H1 (cell line): ENCODE results near the gene GSX1.

Experiments used
- CTCF ChIP-seq, 3 experiments: IDR thresholded peaks; 1 replicate in 2 of 3; 2 replicates in 1 of 3; pipeline versions ENCODE4 v1.5.1 to v1.6.1; 2011; ENCODE audit warnings: low read length in 3 of 3, mild to moderate bottlenecking in 3 of 3, inconsistent platforms in 2 of 3, low read depth in 1 of 3, moderate library complexity in 1 of 3; ENCODE audit not compliant: insufficient read depth in 1 of 3; ENCODE audit errors: control extremely low read depth in 1 of 3
- POLR2A ChIP-seq, 2 experiments: IDR thresholded peaks; 1 replicate in 1 of 2; 2 replicates in 1 of 2; pipeline ENCODE4 v1.6.1; 2011; ENCODE audit warnings: low read depth in 2 of 2, low read length in 2 of 2, mild to moderate bottlenecking in 2 of 2; ENCODE audit errors: control extremely low read depth in 1 of 2
- POLR2AphosphoS5 ChIP-seq: IDR thresholded peaks from 2 replicates; pipeline ENCODE4 v1.6.1; 2011; ENCODE audit warnings: low read depth, low read length
- RBBP5 ChIP-seq: IDR thresholded peaks from 2 replicates; pipeline ENCODE4 v1.7.1; 2012; ENCODE audit warnings: low read depth, mild to moderate bottlenecking, inconsistent platforms, low read length, moderate library complexity, borderline replicate concordance
- RFX5 ChIP-seq: IDR thresholded peaks from 2 replicates; pipeline ENCODE4 v1.6.1; 2011; ENCODE audit warnings: low read depth, low read length, improper control_type of control experiment, borderline replicate concordance
- SAP30 ChIP-seq: fragments of 300-600 bp; sonication (generic); IDR thresholded peaks from 2 replicates; pipeline ENCODE4 v1.7.1; 2012; ENCODE audit warnings: low read length, moderate library complexity, mild to moderate bottlenecking, inconsistent platforms; ENCODE audit not compliant: insufficient read depth, insufficient replicate concordance

- TF ChIP-seq RFX5, result no peak
- TF ChIP-seq SAP30, result no peak
- no peak for TF ChIP-seq POLR2A (IDR thresholded peaks at IDR 0.05; ENCODE audit: control extremely low read depth in 1 of 2, low read depth in 2 of 2, low read length in 2 of 2)
- TF ChIP-seq CTCF (IDR thresholded peaks at IDR 0.05; ENCODE audit: control extremely low read depth in 1 of 3, insufficient read depth in 1 of 3, low read depth in 1 of 3, low read length in 3 of 3), result no peak
- no peak for TF ChIP-seq POLR2AphosphoS5
- TF ChIP-seq RBBP5, result no peak
Observed at GRCh38 chr13:27810009-27810408, 17.7 kb downstream of the GSX1 start.
